ENCODE results near the gene PTPN21. TPM values are rescaled to one million over a fixed set of nuclear protein-coding genes. Genes with fewer than 3 reads are reported as not detected.
A peak's percentile ranks its signal among the peaks of the same experiment; 100 is the strongest.

The PTPN21 gene
- total and polyA plus RNA-seq, 8 donors: 5.0 to 13.6 (median 10.5) TPM

DNA sequence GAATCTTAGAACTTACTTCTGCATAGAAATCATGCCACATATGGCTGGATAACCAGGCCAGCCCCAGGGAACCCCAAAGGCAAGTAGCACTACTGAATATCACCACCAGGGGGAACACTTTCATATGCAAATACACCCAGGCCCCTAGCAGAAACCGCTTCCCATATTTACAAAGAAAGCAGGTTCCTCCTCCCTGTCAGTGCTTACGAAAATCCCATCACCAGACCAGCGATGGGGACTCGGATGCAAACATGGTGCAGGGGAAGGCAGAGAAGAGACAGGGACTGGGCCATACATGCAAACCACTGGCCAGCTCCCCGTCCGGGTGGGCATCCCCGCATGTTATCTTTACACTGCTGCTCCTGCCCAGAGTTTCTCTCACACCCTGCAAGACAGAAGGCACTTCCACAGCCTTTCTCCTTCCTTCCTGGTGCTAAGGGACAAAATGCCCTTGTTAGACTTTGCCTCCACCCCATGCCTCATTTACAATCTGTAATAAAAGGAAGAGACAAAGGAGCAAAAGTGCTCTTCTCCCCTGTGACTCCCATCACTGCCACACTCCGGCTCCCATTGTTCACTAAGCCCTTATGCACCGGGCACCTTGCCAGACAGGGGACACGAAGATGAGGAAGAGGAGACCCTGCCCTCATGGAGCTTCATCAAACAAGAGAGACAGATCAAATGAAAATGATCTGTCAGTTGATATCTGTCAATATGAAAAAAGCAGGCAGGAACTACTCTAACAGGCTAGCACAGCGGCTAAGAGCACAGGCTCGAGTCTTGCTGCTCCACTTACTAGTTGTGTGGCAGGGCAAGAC is 62.3 kb downstream of the PTPN21 start:
- FAIRE-seq (no peak), DNase-seq (peak in 4 of 6 donors; percentile 50 to 82 (median 66)), ATAC-seq (peak; percentile 90 to 99 (median 98))
- Histone ChIP-seq H3K27ac (no peak overlapping the region), H3K27me3 (no peaks in the 10 kb centered on the region), H3K9me3 (no peaks in the 10 kb centered on the region), H3K36me3 (peaks cover 0 to 3% (median 0%) of the 10 kb centered on the region in 3 donors), H3K4me1 (no peaks in the 10 kb centered on the region), H3K4me3 (no peak overlapping the region)
- intact Hi-C loops (cut with DNase I): loop anchor here in 2 of 3 donors (5.0 to 10.0 kb wide), 2 partner anchors 62 to 65 kb away; partner anchors contain the start of gene PTPN21 (in 2 of the 2)
- 45 to 54% methylated on average over 12 of the region's 12 CpGs for WGBS, 2 donors
- TF ChIP-seq, protein P1, sequence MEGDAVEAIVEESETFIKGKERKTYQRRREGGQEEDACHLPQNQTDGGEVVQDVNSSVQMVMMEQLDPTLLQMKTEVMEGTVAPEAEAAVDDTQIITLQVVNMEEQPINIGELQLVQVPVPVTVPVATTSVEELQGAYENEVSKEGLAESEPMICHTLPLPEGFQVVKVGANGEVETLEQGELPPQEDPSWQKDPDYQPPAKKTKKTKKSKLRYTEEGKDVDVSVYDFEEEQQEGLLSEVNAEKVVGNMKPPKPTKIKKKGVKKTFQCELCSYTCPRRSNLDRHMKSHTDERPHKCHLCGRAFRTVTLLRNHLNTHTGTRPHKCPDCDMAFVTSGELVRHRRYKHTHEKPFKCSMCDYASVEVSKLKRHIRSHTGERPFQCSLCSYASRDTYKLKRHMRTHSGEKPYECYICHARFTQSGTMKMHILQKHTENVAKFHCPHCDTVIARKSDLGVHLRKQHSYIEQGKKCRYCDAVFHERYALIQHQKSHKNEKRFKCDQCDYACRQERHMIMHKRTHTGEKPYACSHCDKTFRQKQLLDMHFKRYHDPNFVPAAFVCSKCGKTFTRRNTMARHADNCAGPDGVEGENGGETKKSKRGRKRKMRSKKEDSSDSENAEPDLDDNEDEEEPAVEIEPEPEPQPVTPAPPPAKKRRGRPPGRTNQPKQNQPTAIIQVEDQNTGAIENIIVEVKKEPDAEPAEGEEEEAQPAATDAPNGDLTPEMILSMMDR (IDR thresholded peaks at IDR 0.05): peak; percentile 83 to 97 (median 92)

DNA sequence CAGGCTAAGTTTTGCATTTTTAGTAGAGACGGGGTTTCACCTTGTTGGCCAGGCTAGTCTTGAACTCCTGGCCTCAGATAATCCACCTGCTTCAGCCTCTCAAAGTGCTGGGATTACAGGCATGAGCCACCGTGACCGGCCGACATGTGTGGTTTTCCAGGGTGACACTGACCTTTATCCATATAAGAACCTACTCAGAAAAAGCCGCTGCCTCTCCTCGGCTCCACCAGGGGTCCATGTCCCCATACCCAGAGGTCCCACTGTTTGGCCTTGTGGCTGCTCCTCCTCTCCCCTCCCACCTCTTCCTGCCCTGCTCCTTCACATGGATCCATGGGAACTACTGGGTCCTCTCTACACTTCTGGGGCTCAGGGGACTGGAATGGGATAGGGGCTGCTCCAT is 64.6 kb downstream of the PTPN21 start:
- TF ChIP-seq, protein P1 (IDR thresholded peaks at IDR 0.05): no peak
- no peak for DNase-seq
- Histone ChIP-seq H3K36me3 (no peaks in the 10 kb centered on the region), H3K9me3 (no peaks in the 10 kb centered on the region), H3K4me1 (no peaks in the 10 kb centered on the region), H3K27me3 (no peaks in the 10 kb centered on the region), H3K27ac (no peak overlapping the region), H3K4me3 (no peak overlapping the region)
- FAIRE-seq: no peak
- intact Hi-C loops (cut with DNase I): loop anchor here in 2 of 3 donors (5.0 to 10.0 kb wide), 2 partner anchors 65 to 67 kb away; partner anchors contain the start of gene PTPN21 (in 2 of the 2)
- ATAC-seq: no peak
- 91 to 97% methylated on average over 6 of the region's 6 CpGs for WGBS, 2 donors

DNA sequence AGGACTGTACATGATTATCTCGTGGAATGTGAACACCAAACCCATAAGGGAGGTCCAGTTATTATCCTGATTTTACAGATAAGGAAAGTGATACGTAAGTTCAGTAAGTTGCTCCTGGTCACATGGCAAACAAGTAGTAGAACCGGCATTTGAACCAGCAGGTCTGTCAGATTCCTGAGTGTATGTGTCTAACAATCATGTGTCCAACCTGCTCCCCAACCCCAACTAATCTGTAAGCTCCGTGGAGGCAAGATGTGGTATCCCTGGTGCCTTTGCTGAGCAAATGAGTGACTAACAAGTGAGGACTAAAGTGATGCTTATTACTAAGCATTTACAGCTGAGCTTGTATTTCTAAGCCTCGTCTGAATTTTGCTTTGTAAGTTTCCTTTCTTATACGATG is 65.9 kb downstream of the PTPN21 start:
- intact Hi-C loops (cut with DNase I): no loop called here
- Histone ChIP-seq H3K36me3 (no peaks in the 10 kb centered on the region), H3K4me3 (no peak overlapping the region), H3K4me1 (no peaks in the 10 kb centered on the region), H3K27me3 (no peaks in the 10 kb centered on the region), H3K9me3 (no peaks in the 10 kb centered on the region), H3K27ac (no peak overlapping the region)
- no peak for ATAC-seq
- FAIRE-seq: no peak
- WGBS, 2 donors: 53 to 56% methylated on average over 6 of the region's 6 CpGs
- no peak for DNase-seq
- TF ChIP-seq, protein P1 (IDR thresholded peaks at IDR 0.05): no peak

DNA sequence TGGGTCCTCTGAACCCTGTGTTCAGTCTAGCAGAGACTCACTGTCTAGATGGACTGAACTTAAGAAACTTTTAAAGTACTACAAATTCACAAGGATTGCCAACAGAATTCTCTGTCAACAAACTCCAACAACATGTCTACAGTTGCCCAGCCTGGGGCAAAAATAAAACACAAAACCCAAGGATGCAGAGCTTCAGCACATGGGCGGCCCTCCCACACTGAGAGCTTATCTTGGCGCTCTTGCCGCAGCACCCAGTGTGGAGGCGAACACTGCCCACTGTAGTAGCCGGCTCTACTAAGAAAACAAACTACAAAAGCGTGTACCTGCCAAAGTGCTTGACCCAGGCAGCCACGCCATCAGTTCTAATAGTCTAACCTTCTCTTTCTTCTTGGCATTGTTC is 66.7 kb downstream of the PTPN21 start:
- WGBS, 2 donors: 83 to 84% methylated on average over 7 of the region's 7 CpGs
- no peak for FAIRE-seq
- Histone ChIP-seq H3K4me1 (no peaks in the 10 kb centered on the region), H3K27me3 (no peaks in the 10 kb centered on the region), H3K9me3 (no peaks in the 10 kb centered on the region), H3K4me3 (no peak overlapping the region), H3K36me3 (no peaks in the 10 kb centered on the region), H3K27ac (no peak overlapping the region)
- intact Hi-C loops (cut with DNase I): no loop called here
- no peak for DNase-seq
- TF ChIP-seq, protein P1 (IDR thresholded peaks at IDR 0.05): no peak
- ATAC-seq: no peak

DNA sequence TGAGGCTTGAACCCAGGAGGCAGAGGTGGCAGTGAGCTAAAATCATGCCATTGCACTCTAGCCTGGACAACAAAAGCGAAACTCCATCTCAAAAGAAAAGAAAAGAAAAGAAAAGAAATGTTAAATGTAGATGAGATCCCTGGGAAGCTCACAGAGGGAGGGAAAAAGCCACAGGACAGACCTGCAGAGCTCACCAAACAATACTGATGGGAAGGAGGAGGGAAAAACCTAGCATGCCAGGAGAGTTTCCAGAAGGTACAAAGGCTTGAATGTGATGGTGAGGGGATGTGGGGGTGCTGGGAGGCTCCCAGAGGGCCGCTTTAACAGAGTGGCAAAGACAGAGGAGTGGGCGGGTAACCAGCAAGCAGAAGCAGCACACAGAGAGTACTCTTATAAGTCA is 72.3 kb downstream of the PTPN21 start:
- DNase-seq (no peak), FAIRE-seq (no peak), ATAC-seq (no peak)
- WGBS, 2 donors: 93 to 97% methylated on average over 3 of the region's 3 CpGs
- H3K27me3 ChIP-seq: no peaks in the 10 kb centered on the region
- no peaks in the 10 kb centered on the region for H3K4me1 ChIP-seq
- H3K36me3 ChIP-seq: peaks cover 0 to 20% (median 13%) of the 10 kb centered on the region in 3 donors
- intact Hi-C loops (cut with DNase I): no loop called here
- no peak overlapping the region for H3K27ac ChIP-seq
- TF ChIP-seq, protein P1 (IDR thresholded peaks at IDR 0.05): no peak
- no peaks in the 10 kb centered on the region for H3K9me3 ChIP-seq
- no peak overlapping the region for H3K4me3 ChIP-seq
